ENCODE measurements around the gene CLCNKA.
"Not testable (repeated sequence)": the region's sequence is repeated elsewhere in the genome, so short reads cannot be mapped to it uniquely, and the experiment has no call there.

CLCNKA gene

DNA sequence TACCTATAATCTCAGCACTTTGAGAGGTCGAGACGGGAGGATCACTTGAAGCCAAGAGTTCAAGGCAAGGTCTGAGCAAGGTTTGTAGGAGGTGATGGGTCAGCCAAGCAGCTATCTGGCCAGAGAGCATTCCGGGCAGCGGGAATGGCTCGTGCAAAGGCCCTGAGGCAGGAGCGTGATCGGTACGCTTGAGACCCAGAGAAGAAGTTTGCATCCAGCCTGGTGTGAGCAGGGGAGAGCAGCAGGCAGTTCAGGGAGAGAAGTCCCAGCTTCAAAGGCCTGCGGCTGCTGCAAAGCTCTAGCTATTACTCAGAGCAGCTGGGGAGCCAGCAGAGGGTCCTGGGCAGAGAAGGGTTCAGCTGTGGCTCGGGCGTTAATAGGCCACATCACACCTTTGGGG lies 22.9 kb upstream of the CLCNKA start:
- FAIRE-seq, result no peak

GRCh38 chr1:16001274-16001673 lies 20.6 kb upstream of the CLCNKA start:
- not testable (repeated sequence) for FAIRE-seq

- FAIRE-seq, result no peak
Measured at GRCh38 chr1:16005597-16005996, 16.2 kb upstream of the CLCNKA start.

GRCh38 chr1:16006010-16006409 lies 15.8 kb upstream of the CLCNKA start:
- no peak for FAIRE-seq

DNA sequence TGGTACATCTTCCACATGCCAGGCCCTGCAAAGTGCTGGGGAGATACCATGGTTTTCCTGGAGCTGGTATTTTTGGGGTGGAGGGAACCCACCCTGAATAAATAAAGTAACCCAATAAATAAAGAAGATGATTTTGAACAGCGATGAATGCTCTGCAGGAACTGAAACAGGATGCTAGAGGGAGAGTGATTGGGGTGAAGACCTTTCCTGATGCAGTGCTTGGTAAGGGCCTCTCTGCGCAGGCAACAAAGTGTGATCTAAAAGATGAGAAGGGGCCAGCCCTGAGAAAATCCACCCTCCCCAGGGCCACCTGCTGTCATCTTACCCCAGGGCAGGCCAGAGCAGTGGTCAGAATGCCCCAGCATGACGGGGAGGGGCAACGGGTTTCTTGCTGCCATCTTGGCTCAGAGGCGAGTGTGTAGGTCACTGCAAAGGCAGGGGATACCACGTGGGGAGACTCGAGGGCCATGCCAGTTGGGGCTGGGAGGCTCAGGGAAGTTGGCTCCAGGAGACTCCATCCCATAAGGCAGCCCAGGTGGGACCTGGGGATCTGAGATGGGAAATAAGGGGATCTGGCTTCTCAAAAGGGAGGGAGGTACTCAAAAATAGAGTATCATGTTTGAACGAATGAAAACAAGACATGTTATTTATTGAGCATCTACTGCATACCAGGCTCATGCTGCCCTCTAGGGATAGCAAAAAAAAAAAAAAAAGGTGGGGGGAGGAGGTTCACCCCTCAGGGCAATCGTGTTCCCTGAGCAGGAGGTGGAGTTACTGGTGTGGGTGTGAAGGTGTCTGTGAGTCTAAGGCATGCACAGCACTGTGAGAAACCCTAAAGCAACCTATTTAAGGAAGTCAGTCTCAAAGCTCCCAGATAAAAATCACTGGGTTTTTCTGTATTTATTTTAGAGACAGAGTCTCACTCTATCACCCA lies 15.0 kb upstream of the CLCNKA start:
- no peak for FAIRE-seq

- FAIRE-seq, result no peak
Measured at GRCh38 chr1:16007671-16008341, 14.0 kb upstream of the CLCNKA start.

DNA sequence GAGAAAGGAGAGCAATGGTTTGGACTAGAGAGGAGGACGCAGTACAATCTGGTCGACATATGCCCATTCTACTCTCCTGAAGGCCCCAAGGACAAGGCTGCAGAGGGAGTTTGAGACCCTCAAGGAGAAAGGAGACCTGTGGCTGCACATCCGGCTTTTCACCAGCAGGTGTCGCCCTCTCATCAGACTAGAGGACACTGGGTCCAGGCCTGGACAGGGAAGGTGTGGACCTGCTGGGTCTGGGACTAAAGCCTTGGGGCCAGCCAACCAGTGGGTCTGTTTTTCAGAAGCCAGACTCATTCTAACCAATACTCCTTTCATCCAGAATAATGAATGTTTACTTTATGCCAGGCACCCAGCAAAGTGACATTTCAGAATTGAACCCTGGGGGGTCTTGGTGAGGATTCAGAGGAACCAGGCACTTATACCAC lies 12.8 kb upstream of the CLCNKA start:
- FAIRE-seq, result peak; percentile 57

DNA sequence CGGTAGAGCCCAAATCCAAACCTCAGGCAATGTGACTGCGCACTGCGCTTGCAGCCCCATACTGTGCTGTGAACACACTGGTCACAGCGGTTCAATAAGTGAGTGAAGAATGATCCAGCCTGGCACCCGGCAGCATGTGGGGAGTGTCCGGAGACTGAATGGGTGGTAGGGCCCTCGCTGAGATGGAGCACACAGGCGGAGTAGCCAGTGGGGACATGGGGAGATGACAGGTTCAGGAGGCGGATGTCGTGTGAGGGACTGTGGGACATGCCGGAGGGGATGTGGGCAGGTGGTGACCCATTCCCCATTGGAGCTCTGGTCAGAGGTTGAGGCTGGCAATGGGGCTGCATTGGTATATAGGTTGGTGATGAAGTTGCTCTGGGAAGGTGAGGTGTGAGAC lies 12.2 kb upstream of the CLCNKA start:
- no peak for FAIRE-seq

DNA sequence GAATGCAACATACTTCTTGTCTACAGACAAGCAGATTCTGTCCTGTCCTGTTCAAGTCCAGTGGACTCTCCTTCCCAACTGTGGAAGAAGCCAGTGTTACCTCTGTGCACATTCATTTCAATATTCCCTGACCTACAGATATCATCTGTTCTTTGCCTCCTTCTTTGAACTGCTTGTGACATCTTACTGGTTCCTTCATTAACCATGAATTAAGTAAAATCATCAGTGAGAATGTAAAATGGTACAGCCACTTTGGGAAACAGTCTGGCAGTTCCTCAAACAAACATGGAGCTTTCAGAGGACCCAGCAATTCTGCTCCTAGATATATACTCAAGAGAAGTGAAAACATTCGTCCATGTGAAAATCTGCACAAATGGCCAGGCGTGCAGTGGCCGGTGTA lies 11.0 kb upstream of the CLCNKA start:
- FAIRE-seq, result no peak

GRCh38 chr1:16011936-16012589 lies 9.8 kb upstream of the CLCNKA start:
- FAIRE-seq, result no peak

DNA sequence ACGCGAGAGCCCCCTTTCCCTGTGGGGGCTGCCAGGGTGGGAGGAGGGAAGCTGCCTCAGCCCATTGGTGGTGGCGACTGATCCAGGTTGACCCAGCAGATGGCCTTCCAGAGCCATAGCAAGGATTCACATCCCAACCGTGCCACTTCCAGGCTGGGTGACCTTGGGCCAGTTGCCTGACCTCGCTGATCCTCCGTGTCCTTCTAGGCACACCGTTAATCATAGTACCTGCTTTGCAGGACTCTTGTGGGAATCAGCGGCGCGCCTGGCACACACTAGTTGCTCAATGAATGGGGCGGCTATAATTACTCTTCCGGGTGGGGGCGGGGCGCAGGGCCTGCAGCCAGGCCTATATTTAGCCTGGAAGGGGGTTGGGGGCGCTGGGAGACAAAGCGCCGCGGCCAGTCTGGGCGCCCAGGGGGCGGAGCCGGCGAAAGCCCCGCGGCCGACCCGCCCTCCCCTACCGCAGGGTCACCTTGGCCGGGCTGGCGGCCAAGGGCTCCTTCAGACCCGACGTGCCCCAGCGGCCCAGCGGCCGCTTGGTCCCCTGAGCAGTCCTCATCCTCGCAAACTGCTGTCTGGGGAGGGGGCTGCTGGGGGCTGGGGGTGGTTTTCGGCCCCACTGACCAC lies 9.1 kb upstream of the CLCNKA start:
- FAIRE-seq, result no peak

- no peak for FAIRE-seq
Measured at GRCh38 chr1:16013220-16013907, 8.5 kb upstream of the CLCNKA start.

DNA sequence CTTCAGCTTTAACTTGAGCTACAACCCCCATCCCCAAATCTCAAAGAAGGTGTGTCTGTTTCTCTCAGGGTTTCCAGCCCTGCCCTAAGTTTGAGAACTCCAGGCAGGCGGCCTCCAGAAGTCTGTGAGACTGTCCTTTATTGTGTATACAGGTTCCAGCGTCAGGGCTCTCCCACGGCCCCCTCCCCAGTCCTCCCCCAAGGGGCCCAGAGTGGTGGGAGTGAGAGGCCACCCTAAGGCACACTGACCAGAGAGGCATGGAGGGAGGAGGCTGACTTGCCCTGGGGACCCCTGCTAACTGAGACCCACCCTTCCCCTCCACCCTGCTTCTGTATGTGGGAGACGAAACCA lies 8.0 kb upstream of the CLCNKA start:
- FAIRE-seq, result no peak

GRCh38 chr1:16014509-16015482 lies 7.0 kb upstream of the CLCNKA start:
- no peak for FAIRE-seq

DNA sequence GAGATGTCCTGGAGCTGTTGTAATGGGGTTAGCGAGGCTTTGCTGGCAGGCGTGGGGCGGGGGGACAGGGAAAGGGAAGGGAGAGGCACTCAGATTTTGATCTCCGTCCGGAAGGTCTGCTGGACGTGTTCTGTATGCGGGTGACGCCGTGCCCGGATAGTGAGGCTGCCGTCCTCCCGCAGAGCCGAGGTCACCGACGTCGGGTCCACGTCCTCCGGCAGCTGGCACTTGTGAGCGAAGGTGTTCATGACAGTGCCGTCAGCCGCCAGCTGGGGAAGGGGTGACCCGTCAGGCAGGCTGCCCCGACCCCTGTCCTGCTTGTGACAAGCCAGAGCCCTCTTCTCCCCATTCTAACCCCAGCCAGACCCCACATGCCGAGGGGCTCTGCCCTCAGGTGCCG lies 6.3 kb upstream of the CLCNKA start:
- no peak for FAIRE-seq

DNA sequence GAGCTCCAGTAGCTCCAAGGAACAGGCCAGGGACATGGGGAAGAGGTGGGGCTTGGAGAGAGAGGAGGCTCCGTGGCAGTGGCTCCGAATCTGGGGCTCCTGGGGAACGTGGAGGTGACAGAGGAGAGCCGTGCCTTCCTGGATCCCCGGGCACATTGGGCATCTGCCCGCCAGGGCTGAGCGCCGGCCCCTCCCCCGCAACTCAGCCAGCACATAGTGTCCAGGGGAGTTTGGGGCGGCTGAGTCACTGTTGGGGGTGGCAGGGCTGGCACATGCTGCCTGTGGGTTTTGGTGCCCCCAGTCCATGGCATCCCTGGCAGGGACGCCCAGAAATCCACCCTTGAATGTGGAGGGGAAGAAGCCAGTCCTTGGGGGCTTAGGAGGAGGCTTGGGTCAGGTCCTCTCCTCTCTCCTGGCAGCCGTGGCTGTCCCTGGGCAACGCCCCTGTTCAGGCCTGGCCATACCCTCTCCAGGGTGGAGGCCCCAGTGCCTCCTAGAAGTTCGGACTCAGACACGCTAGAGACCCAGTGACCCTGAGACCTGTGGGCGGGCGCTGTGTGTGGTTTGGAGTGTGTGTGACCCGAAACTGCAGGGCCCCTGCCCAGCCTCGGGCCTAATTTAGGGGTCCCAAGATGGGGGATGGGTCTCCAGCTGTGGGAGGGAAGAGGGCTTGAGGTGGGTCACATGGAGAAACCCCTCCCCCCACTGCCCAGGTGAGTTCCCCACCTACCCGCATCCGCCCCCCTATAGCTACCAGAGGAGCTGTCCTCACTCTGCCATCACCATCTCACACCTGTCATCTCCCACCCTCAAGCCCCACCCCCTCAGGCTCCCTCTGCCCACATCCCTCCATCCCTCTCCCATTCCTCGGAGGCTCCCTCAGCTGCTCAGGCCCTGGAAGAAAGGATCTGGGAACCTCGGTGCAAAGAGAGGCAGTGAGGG lies 5.6 kb upstream of the CLCNKA start:
- FAIRE-seq, result no peak

DNA sequence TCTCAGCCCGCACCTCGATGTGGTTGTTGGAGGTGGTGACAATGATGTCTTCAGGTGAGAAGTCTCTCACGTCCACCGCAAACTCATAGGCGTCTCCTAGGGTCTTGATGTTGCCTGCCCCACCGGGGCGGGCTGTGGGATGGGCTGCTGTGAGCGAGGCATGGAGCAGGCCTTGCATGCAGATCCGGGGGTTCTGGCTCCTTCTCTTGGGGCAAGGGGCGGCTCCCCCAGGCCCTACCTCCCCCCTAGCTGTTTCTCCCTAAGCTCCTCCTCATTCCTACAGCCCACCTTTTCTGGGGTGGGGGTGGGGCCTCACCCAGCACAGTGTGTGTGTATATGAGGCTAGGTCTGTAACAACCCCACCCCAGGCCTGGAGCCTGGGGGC lies 4.8 kb upstream of the CLCNKA start:
- no peak for FAIRE-seq

- no peak for FAIRE-seq
Measured at GRCh38 chr1:16017461-16018303, 4.2 kb upstream of the CLCNKA start, which contains the start of gene HSPB7. TSS of gene HSPB7 (minus strand) at chr1:16018043. CDS start at chr1:16017963, 80 bp downstream.

DNA sequence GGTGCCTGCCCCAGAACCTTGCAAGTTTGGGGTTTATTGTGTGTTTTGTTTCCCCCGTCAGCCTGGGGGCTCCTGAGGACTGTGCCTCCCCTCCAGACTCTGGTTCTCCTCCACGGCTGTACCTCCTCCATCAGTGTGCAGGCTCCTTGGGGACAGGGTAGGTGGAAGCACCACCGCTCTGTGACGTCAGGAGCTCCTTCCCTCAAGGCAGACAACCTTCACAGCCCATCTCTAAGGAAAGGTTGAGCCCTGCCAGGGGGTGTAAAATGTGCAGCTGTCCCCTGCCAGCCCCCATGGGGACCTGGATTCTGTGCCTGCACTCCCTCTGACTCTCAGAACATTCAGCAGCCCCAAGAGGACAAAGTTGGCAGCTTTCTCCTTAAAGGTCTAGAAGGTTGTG lies 3.5 kb upstream of the CLCNKA start:
- no peak for FAIRE-seq

Data from TTC549 (cell line).